ENCODE data around the gene TULP4. TPM values are rescaled to one million over a fixed set of nuclear protein-coding genes. Genes with fewer than 3 reads are reported as not detected.

The TULP4 gene
- polyA plus RNA-seq, 1 donor (not counting 4 experiments of a cell fraction or from before 2014, with no cell fraction given), result 13.1 TPM

- peaks cover 44% of the 10 kb centered on the region for H3K4me1 ChIP-seq (ENCODE audit: control insufficient read depth, extremely low read depth, insufficient read depth, low read length)
- H3K9me3 ChIP-seq (ENCODE audit: control insufficient read depth, low read depth, low read length), result no peaks in the 10 kb centered on the region
- no peaks in the 10 kb centered on the region for H3K36me3 ChIP-seq (ENCODE audit: control insufficient read depth in 2 of 2, extremely low read depth in 1 of 2, insufficient read depth in 2 of 2, low read length in 2 of 2)
- no peak overlapping the region for H3K4me2 ChIP-seq (ENCODE audit: control insufficient read depth, extremely low read depth, insufficient read depth, low read depth, low read length)
- H3K9ac ChIP-seq (ENCODE audit: control insufficient read depth, extremely low read depth, insufficient read depth, low read length), result no peak overlapping the region
- H4K20me1 ChIP-seq (ENCODE audit: control insufficient read depth, extremely low read depth, insufficient read depth, low read length), result no peaks in the 10 kb centered on the region
- H3K4me3 ChIP-seq (ENCODE audit: control insufficient read depth in 2 of 3, extremely low read depth in 1 of 3, insufficient read depth in 2 of 3, low read depth in 1 of 3, low read length in 3 of 3), result no peak overlapping the region
- no peaks in the 10 kb centered on the region for H3K27me3 ChIP-seq (ENCODE audit: control insufficient read depth, extremely low read depth, insufficient read depth, low read length)
- dilution Hi-C loops (cut with MboI; ENCODE audit: extremely low pct_ligation_motif_present, low sequenced_read_pairs), result no loop called here
- no peak overlapping the region for H3K27ac ChIP-seq (ENCODE audit: control insufficient read depth, insufficient read depth, low read length)
- DNase-seq (ENCODE audit: low read depth, low spot score) (no peak), FAIRE-seq (no peak)
- H3K9me1 ChIP-seq (ENCODE audit: control insufficient read depth, extremely low read depth, insufficient read depth, low read length), result peaks cover 2% of the 10 kb centered on the region
- TF ChIP-seq CTCF (optimal IDR thresholded peaks at IDR 0.05 in 1 of 3, IDR thresholded peaks at IDR 0.05 in 1 of 3, conservative IDR thresholded peaks at IDR 0.05 in 1 of 3; ENCODE audit: extremely low read depth in 1 of 3, insufficient read depth in 2 of 3, low read length in 3 of 3) (no peak), EZH2 (IDR thresholded peaks at IDR 0.05; ENCODE audit: low read length) (no peak)
- no peak overlapping the region for H2AFZ ChIP-seq (ENCODE audit: control insufficient read depth, low read length)
- peaks cover 15% of the 10 kb centered on the region for H3K79me2 ChIP-seq (ENCODE audit: control insufficient read depth, insufficient read depth, low read length)
Measured at GRCh38 chr6:158381214-158381613, 68.9 kb downstream of the TULP4 start.

DNA sequence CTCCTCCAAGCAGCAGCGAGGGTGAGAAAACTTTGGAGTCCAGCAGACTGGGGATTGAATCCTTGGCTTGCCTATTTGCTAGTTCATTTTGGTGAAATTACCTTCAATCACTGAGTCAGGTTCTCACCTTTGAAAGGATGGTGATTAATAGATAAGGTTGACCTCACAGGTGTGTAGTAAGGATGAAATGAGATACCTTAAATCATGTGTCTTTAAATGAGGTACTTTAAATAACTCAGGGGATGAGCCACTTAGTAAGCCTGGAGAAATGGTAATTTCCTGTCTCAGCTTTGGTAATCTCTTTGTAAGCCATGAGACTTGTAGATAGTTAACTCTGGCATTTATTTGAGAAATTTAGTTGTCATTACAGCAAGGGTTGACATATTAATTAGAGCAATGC, 70.2 kb downstream of the TULP4 start:
- no peaks in the 10 kb centered on the region for H3K36me3 ChIP-seq (ENCODE audit: control insufficient read depth in 2 of 2, extremely low read depth in 1 of 2, insufficient read depth in 2 of 2, low read length in 2 of 2)
- peaks cover 32% of the 10 kb centered on the region for H3K4me1 ChIP-seq (ENCODE audit: control insufficient read depth, extremely low read depth, insufficient read depth, low read length)
- no peak for FAIRE-seq

More for the DNA sequence above, 70.2 kb downstream of the TULP4 start:
- dilution Hi-C loops (cut with MboI; ENCODE audit: extremely low pct_ligation_motif_present, low sequenced_read_pairs), result no loop called here
- Histone ChIP-seq H3K4me2 (ENCODE audit: control insufficient read depth, extremely low read depth, insufficient read depth, low read depth, low read length) (no peak overlapping the region), H3K79me2 (ENCODE audit: control insufficient read depth, insufficient read depth, low read length) (peaks cover 17% of the 10 kb centered on the region), H2AFZ (ENCODE audit: control insufficient read depth, low read length) (no peak overlapping the region), H4K20me1 (ENCODE audit: control insufficient read depth, extremely low read depth, insufficient read depth, low read length) (no peaks in the 10 kb centered on the region), H3K9ac (ENCODE audit: control insufficient read depth, extremely low read depth, insufficient read depth, low read length) (no peak overlapping the region), H3K9me1 (ENCODE audit: control insufficient read depth, extremely low read depth, insufficient read depth, low read length) (no peaks in the 10 kb centered on the region), H3K27ac (ENCODE audit: control insufficient read depth, insufficient read depth, low read length) (no peak overlapping the region), H3K27me3 (ENCODE audit: control insufficient read depth, extremely low read depth, insufficient read depth, low read length) (no peaks in the 10 kb centered on the region), H3K9me3 (ENCODE audit: control insufficient read depth, low read depth, low read length) (no peaks in the 10 kb centered on the region), H3K4me3 (ENCODE audit: control insufficient read depth in 2 of 3, extremely low read depth in 1 of 3, insufficient read depth in 2 of 3, low read depth in 1 of 3, low read length in 3 of 3) (no peak overlapping the region)
- no peak for TF ChIP-seq EZH2 (IDR thresholded peaks at IDR 0.05; ENCODE audit: low read length)
- no peak for TF ChIP-seq CTCF (optimal IDR thresholded peaks at IDR 0.05 in 1 of 3, IDR thresholded peaks at IDR 0.05 in 1 of 3, conservative IDR thresholded peaks at IDR 0.05 in 1 of 3; ENCODE audit: extremely low read depth in 1 of 3, insufficient read depth in 2 of 3, low read length in 3 of 3)
- DNase-seq (ENCODE audit: low read depth, low spot score), result no peak

Measured in keratinocyte (primary cell).